Mesodermal cell (in vitro differentiated cells): ENCODE results near the gene NFE2L3.

ENCODE experiments used
- H3K27ac ChIP-seq: 2 replicates; pipeline ENCODE4 v1.7.0; 2013; ENCODE audit warnings: mild to moderate bottlenecking, low read depth, low read length, moderate library complexity; ENCODE audit not compliant: severe bottlenecking
- H3K36me3 ChIP-seq: 2 replicates; pipeline ENCODE4 v1.7.1; 2013; ENCODE audit warnings: mild to moderate bottlenecking, low read length, moderate library complexity; ENCODE audit not compliant: control insufficient read depth, insufficient read depth
- H3K4me1 ChIP-seq: one replicate; pipeline ENCODE4 v1.7.1; 2013; ENCODE audit warnings: mild to moderate bottlenecking, low read length; ENCODE audit not compliant: insufficient read depth, control insufficient read depth, poor library complexity, severe bottlenecking
- H3K4me3 ChIP-seq: 2 replicates; pipeline ENCODE4 v1.7.0; 2013; ENCODE audit warnings: low read length, control low read depth, mild to moderate bottlenecking; ENCODE audit not compliant: insufficient read depth, poor library complexity, severe bottlenecking; ENCODE audit errors: extremely low read depth
- H3K9me3 ChIP-seq: 2 replicates; pipeline ENCODE4 v1.7.1; 2013; ENCODE audit warnings: mild to moderate bottlenecking, low read length, moderate library complexity; ENCODE audit not compliant: control insufficient read depth
- WGBS, 2 experiments: methylation state at CpG; one replicate each; pipeline ENCODE4 v1.1.5; 2013; ENCODE audit warnings: missing lambda C conversion rate in 2 of 2; ENCODE audit not compliant: insufficient coverage in 2 of 2; 5-methylcytosine and 5-hydroxymethylcytosine counted together

The NFE2L3 gene

GRCh38 chr7:26131056-26131589 lies 20.9 kb upstream of the NFE2L3 start:
- Histone ChIP-seq H3K36me3 (no peaks in the 10 kb centered on the region), H3K4me1 (no peaks in the 10 kb centered on the region), H3K27ac (no peak overlapping the region), H3K9me3 (peaks cover 7% of the 10 kb centered on the region), H3K4me3 (no peak overlapping the region)
- 89 to 96% methylated on average over 2 to 7 of the region's 12 CpGs for WGBS, 2 experiments

- H3K9me3 ChIP-seq, result peaks cover 7% of the 10 kb centered on the region
- H3K4me3 ChIP-seq, result no peak overlapping the region
- H3K27ac ChIP-seq, result no peak overlapping the region
- H3K36me3 ChIP-seq, result no peaks in the 10 kb centered on the region
- no peaks in the 10 kb centered on the region for H3K4me1 ChIP-seq
Observed at GRCh38 chr7:26135076-26135475, 16.9 kb upstream of the NFE2L3 start.

- Histone ChIP-seq H3K36me3 (no peaks in the 10 kb centered on the region), H3K27ac (no peak overlapping the region), H3K9me3 (peaks cover 7% of the 10 kb centered on the region), H3K4me1 (no peaks in the 10 kb centered on the region), H3K4me3 (no peak overlapping the region)
- 80 to 100% methylated on average over 1 of the region's 1 CpG for WGBS, 2 experiments
Observed at GRCh38 chr7:26135551-26135950, 16.4 kb upstream of the NFE2L3 start.

- no peaks in the 10 kb centered on the region for H3K36me3 ChIP-seq
- H3K4me1 ChIP-seq, result no peaks in the 10 kb centered on the region
- H3K9me3 ChIP-seq, result peaks cover under 1% of the 10 kb centered on the region
- no peak overlapping the region for H3K27ac ChIP-seq
- no peak overlapping the region for H3K4me3 ChIP-seq
- WGBS, 2 experiments, result 88 to 100% methylated on average over 3 of the region's 4 CpGs
Observed at GRCh38 chr7:26136831-26137230, 15.2 kb upstream of the NFE2L3 start.

- H3K27ac ChIP-seq, result no peak overlapping the region
- no peaks in the 10 kb centered on the region for H3K9me3 ChIP-seq
- no CpG with 5 or more reads among the region's 1 CpG for WGBS, 2 experiments
- peaks cover 4% of the 10 kb centered on the region for H3K4me1 ChIP-seq
- no peak overlapping the region for H3K4me3 ChIP-seq
- no peaks in the 10 kb centered on the region for H3K36me3 ChIP-seq
Observed at GRCh38 chr7:26140380-26140779, 11.6 kb upstream of the NFE2L3 start.

GRCh38 chr7:26141077-26141476 lies 10.9 kb upstream of the NFE2L3 start:
- H3K4me3 ChIP-seq, result no peak overlapping the region
- no peaks in the 10 kb centered on the region for H3K9me3 ChIP-seq
- no peak overlapping the region for H3K27ac ChIP-seq
- WGBS, 2 experiments, result 100% methylated on average over 2 of the region's 2 CpGs
- peaks cover 4% of the 10 kb centered on the region for H3K4me1 ChIP-seq
- no peaks in the 10 kb centered on the region for H3K36me3 ChIP-seq

GRCh38 chr7:26143298-26144048 lies 8.5 kb upstream of the NFE2L3 start:
- Histone ChIP-seq H3K9me3 (no peaks in the 10 kb centered on the region), H3K27ac (no peak overlapping the region), H3K4me3 (no peak overlapping the region), H3K4me1 (peaks cover 4% of the 10 kb centered on the region), H3K36me3 (no peaks in the 10 kb centered on the region)
- WGBS, 2 experiments, result 81 to 83% methylated on average over 2 to 3 of the region's 5 CpGs

GRCh38 chr7:26144184-26145080 lies 7.6 kb upstream of the NFE2L3 start:
- no peak overlapping the region for H3K4me3 ChIP-seq
- H3K36me3 ChIP-seq, result no peaks in the 10 kb centered on the region
- peaks cover 4% of the 10 kb centered on the region for H3K4me1 ChIP-seq
- H3K9me3 ChIP-seq, result no peaks in the 10 kb centered on the region
- 94 to 100% methylated on average over 7 to 10 of the region's 13 CpGs for WGBS, 2 experiments
- no peak overlapping the region for H3K27ac ChIP-seq

- Histone ChIP-seq H3K9me3 (no peaks in the 10 kb centered on the region), H3K27ac (no peak overlapping the region), H3K4me3 (no peak overlapping the region), H3K36me3 (no peaks in the 10 kb centered on the region), H3K4me1 (peaks cover 4% of the 10 kb centered on the region)
- no CpG with 5 or more reads among the region's 4 CpGs for WGBS, 2 experiments
Observed at GRCh38 chr7:26145238-26145637, 6.8 kb upstream of the NFE2L3 start.

- peaks cover 4% of the 10 kb centered on the region for H3K4me1 ChIP-seq
- H3K4me3 ChIP-seq, result no peak overlapping the region
- H3K9me3 ChIP-seq, result no peaks in the 10 kb centered on the region
- H3K27ac ChIP-seq, result no peak overlapping the region
- no peaks in the 10 kb centered on the region for H3K36me3 ChIP-seq
- no CpG with 5 or more reads among the region's 1 CpG for WGBS, 2 experiments
Observed at GRCh38 chr7:26147030-26147429, 5.0 kb upstream of the NFE2L3 start.
